Measurements from ENCODE around the gene ACACA.
A peak's percentile ranks its signal among the peaks of the same experiment; 100 is the strongest.

ACACA gene

DNA sequence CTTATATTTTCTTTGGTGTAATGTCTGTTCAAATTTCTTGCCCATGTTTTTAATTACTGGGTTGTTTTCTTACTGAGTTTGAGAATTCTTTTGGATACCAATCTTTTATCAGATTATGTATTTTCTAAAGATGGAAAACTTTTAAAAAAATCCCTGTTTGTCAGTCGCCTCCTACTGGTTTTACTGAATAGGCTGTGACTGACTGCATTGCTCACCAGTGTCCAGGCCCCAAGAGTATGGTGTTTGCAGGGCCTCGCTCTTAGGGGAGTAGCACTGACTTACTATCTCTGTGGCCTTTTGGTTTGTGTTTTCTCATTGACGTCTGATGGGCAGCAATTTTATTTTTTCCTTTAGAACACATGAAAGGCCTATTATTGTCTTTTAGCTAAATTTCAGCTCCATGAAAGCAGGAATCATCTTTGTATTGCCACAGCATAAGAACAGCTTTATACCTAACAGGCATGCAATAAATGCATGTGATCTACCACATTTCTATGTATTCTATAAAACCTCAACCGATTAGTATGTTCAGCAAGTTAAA, 269.5 kb downstream of the ACACA start:
- no peak for DNase-seq (ENCODE audit: low read depth)
- no peak overlapping the region for H3K4me3 ChIP-seq (ENCODE audit: low read length)
- TF ChIP-seq, protein P1, sequence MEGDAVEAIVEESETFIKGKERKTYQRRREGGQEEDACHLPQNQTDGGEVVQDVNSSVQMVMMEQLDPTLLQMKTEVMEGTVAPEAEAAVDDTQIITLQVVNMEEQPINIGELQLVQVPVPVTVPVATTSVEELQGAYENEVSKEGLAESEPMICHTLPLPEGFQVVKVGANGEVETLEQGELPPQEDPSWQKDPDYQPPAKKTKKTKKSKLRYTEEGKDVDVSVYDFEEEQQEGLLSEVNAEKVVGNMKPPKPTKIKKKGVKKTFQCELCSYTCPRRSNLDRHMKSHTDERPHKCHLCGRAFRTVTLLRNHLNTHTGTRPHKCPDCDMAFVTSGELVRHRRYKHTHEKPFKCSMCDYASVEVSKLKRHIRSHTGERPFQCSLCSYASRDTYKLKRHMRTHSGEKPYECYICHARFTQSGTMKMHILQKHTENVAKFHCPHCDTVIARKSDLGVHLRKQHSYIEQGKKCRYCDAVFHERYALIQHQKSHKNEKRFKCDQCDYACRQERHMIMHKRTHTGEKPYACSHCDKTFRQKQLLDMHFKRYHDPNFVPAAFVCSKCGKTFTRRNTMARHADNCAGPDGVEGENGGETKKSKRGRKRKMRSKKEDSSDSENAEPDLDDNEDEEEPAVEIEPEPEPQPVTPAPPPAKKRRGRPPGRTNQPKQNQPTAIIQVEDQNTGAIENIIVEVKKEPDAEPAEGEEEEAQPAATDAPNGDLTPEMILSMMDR (conservative IDR thresholded peaks at IDR 0.05; ENCODE audit: low read depth, low read length), result no peak

DNA sequence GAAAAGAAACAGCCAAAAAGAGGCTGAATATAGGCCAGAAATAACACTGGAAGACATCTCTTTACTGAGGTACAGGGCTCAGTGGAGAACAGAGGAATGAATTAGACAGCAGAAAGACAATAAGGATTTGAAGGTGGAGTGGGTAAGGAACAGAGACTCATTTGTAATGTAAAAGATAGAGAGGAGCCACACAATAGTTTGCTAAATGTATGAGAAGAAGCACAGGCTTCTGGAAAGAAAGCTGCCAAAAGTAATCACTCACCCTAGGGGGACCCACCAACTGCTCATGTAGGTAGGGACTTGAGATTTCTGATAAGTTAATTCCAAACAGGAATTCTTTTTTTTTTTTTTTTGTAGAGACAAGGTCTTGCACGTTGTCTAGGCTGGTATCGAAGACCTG, 271.1 kb downstream of the ACACA start:
- TF ChIP-seq, protein P1 (conservative IDR thresholded peaks at IDR 0.05; ENCODE audit: low read depth, low read length), result no peak
- H3K4me3 ChIP-seq (ENCODE audit: low read length), result no peak overlapping the region
- DNase-seq (ENCODE audit: low read depth), result no peak

DNA sequence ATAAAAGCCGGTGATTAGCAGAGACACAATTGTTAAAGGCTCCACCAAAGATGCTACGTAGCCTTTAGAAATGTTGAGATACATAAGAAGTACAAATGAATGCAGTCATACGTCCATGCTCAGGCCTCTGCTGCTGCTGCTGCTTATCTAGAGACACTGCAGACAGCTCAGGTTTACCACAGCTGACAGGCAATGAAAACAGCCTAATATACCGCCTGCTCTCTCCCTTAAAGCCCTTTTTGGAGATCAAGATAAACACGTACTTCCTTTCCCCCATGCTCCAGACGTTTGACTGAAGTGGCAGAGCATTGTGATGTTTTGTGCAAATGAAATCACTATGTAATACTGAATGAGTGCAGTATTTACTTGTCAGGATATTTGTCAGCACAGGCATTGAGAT, 272.6 kb downstream of the ACACA start:
- H3K4me3 ChIP-seq (ENCODE audit: low read length), result no peak overlapping the region
- DNase-seq (ENCODE audit: low read depth), result no peak
- TF ChIP-seq, protein P1 (conservative IDR thresholded peaks at IDR 0.05; ENCODE audit: low read depth, low read length), result no peak

DNA sequence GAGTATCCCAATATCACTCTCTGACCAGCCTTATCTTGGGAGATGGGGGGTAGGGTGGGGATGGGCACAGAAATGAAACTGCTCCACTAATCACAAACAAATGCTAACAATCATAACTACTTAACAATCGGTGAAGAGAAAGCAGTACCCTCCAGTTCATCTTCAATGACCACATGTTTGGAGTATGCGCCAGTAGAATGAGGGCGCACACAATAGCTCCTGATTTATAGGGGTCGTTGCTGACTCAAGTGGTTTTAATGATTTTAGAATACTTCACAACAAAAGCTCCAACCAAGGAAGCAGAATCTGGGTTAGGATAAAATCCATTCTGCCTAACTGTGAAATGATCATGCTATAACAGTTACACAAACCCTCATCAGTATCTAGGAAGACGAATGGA, 273.5 kb downstream of the ACACA start:
- TF ChIP-seq, protein P1 (conservative IDR thresholded peaks at IDR 0.05; ENCODE audit: low read depth, low read length), result no peak
- no peak overlapping the region for H3K4me3 ChIP-seq (ENCODE audit: low read length)
- no peak for DNase-seq (ENCODE audit: low read depth)

DNA sequence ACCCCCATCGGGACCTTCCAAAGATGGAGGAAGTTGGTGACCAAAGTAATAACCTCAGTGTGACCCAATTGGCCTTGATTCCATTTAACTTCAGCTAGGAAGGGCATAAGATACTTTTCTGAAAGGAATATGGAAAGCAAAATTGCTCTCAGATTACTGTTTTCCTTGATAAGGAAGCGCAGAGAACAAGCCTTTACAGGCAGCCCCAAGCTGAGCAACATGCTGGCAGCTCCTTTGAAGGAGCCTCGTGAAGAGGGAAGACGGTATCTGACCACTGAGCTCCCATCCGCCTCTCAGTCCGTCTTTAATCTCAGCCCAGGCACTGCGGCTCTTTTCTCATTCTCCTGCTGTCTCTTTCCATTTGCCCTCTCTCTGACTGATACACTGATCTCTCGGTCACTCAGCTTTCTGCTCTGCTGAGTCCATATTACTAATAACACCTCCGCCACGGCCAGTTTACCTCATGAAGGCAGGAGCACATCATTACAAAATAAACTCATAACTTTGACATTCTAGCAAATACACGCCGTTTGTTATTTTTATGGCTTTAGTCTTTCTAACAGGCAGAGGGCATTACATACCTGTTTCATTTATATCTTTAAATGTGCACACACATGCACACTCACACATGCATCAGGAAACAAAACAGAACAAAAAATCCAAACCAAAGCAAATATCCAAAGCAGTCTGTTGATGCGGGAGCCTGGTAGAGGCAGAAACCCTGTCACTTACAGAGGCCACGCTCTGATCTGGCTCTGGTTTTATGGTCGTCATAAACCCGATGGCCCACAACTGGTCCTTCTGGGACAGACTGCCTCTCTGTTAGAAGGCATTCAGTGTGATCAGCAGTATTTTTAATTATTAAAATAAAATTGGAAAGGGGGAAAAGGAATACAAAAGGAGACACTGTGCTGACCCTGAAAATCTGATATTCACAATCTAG, 274.7 kb downstream of the ACACA start:
- TF ChIP-seq, protein P1 (conservative IDR thresholded peaks at IDR 0.05; ENCODE audit: low read depth, low read length), result no peak
- no peak for DNase-seq (ENCODE audit: low read depth)

DNA sequence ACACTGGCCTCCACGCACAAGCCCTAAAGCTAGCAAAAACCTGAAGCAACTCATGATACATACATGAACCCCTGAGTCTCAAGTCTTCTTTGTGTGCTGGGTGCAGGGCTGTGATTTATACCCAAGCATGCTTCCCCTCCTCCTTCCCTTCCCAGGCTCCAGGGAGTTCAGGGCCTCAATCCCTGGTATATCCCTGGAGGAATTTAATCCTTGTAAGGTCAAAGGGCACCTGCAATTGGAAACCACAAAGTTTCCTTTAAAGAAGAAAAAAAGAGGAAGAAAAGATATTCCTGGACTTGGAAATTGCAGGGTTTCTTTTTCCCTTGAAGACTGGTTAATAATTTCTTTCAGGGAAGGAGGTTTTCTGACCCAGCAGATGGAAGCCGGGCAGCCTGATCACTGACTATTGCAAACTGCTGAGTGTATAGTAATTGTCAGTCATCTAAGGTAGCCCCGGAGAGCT, 275.6 kb downstream of the ACACA start:
- H3K4me3 ChIP-seq (ENCODE audit: low read length), result no peak overlapping the region
- TF ChIP-seq, protein P1 (conservative IDR thresholded peaks at IDR 0.05; ENCODE audit: low read depth, low read length), result no peak
- peak; percentile 51 for DNase-seq (ENCODE audit: low read depth)

More for the DNA sequence above, 274.7 kb downstream of the ACACA start:
- H3K4me3 ChIP-seq (ENCODE audit: low read length), result no peak overlapping the region

DNA sequence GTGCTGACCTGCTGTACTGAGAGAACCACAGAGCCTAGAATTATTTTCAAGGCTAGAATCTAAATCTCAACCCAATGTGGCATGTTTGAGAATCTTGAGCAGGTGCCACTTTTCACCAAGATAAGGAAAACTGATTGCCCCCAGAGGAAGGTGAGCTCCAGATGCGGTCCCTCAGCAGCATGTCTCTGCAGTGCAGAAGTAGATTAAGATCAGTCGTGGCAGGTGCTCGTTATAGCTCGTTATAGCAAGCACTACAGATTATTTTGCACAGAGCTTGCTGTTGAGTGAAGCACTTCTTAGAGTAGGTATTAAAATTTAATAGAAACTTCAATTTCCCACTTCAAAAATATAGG, 281.8 kb downstream of the ACACA start:
- DNase-seq (ENCODE audit: low read depth), result no peak
- H3K4me3 ChIP-seq (ENCODE audit: low read length), result no peak overlapping the region
- TF ChIP-seq, protein P1 (conservative IDR thresholded peaks at IDR 0.05; ENCODE audit: low read depth, low read length), result no peak

All from retinal pigment epithelial cell (primary cell).